HepG2 (cell line): ENCODE data around the gene POLR1H. TPM values are rescaled to one million over a fixed set of nuclear protein-coding genes. Genes with fewer than 3 reads are reported as not detected.

Source experiments
- ARHGAP35 ChIP-seq: sonication (generic); formaldehyde crosslinking; IDR thresholded peaks from 2 replicates; pipeline ENCODE4 v1.9.0; 2022; ENCODE audit warnings: mild to moderate bottlenecking, inconsistent platforms, moderate library complexity, missing genetic modification reagents, borderline replicate concordance
- E2F1 ChIP-seq: sonication (generic); formaldehyde crosslinking; IDR thresholded peaks from 2 replicates; pipeline ENCODE4 v1.5.0; 2020; ENCODE audit warnings: missing genetic modification reagents
- HOXA3 ChIP-seq: sonication (generic); formaldehyde crosslinking; IDR thresholded peaks from 2 replicates; pipeline ENCODE4 v1.5.0; 2020; ENCODE audit warnings: missing genetic modification reagents
- SIN3B ChIP-seq: fragments of 150-350 bp; IDR thresholded peaks from 2 replicates; pipeline ENCODE4 v1.6.1; 2014; ENCODE audit warnings: low read length
- SRSF9 ChIP-seq: fragments of 200-400 bp; formaldehyde crosslinking; IDR thresholded peaks from 2 replicates; pipeline ENCODE4 v1.6.1; 2018; ENCODE audit warnings: borderline replicate concordance, mild to moderate bottlenecking, low read depth, low read length; ENCODE audit not compliant: insufficient read depth, poor library complexity, severe bottlenecking
- TSC22D2 ChIP-seq: sonication (generic); formaldehyde crosslinking; IDR thresholded peaks from 2 replicates; pipeline ENCODE4 v1.5.1; 2020; ENCODE audit warnings: missing genetic modification reagents, mild to moderate bottlenecking, borderline replicate concordance
- ZGPAT ChIP-seq: IDR thresholded peaks from 2 replicates; pipeline ENCODE4 v1.6.1; 2016; ENCODE audit warnings: mild to moderate bottlenecking
- ZNF142 ChIP-seq: sonication (generic); formaldehyde crosslinking; IDR thresholded peaks from 2 replicates; pipeline ENCODE4 v1.4.0; 2020; ENCODE audit warnings: missing genetic modification reagents
- ZNF367 ChIP-seq: sonication (generic); formaldehyde crosslinking; IDR thresholded peaks from 2 replicates; pipeline ENCODE4 v1.4.0; 2020; ENCODE audit warnings: missing genetic modification reagents, borderline replicate concordance
- ZNF441 ChIP-seq: sonication (generic); formaldehyde crosslinking; IDR thresholded peaks from 2 replicates; pipeline ENCODE4 v1.7.0; 2021; ENCODE audit warnings: missing genetic modification reagents, borderline replicate concordance
- ZNF784 ChIP-seq: sonication (generic); formaldehyde crosslinking; IDR thresholded peaks from 2 replicates; pipeline ENCODE4 v1.5.1; 2020; ENCODE audit warnings: missing genetic modification reagents, mild to moderate bottlenecking, borderline replicate concordance
- ZZZ3 ChIP-seq: sonication (generic); formaldehyde crosslinking; IDR thresholded peaks from 2 replicates; pipeline ENCODE4 v1.4.0; 2020; ENCODE audit warnings: missing genetic modification reagents, mild to moderate bottlenecking, borderline replicate concordance
- polyA plus RNA-seq, 8 experiments: library from polyadenylated mRNA; depleted of rRNA in 3 of 8; stranded (reverse) in 7 of 8; unstranded in 1 of 8; fragments of >200 nt; fragmentation: Illumina TruSeq in 4 of 8; extraction: Trizol in 4 of 8; gene quantifications; 2 replicates each; pipeline versions ENCODE4 v1.2.1 to v1.2.3, GENCODE V29; 2011 to 2016; ENCODE audit warnings: low read depth in 4 of 8, missing spikeins in 1 of 8, mixed read lengths in 1 of 8; ENCODE audit not compliant: insufficient read depth in 1 of 8
- total RNA-seq, 5 experiments: library from RNA; depleted of rRNA; stranded (reverse); fragments of >200 nt; fragmentation: Illumina TruSeq; extraction: Trizol; gene quantifications; 2 replicates each; pipeline ENCODE4 v1.2.3, GENCODE V29; 2016; ENCODE audit warnings: low read depth in 1 of 5
- TF ChIP-seq, protein P1 (sequence below): sonication (generic); formaldehyde crosslinking; IDR thresholded peaks from 2 replicates; pipeline ENCODE4 v1.4.0; 2020; ENCODE audit warnings: missing genetic modification reagents, mild to moderate bottlenecking, borderline replicate concordance
- TF ChIP-seq, protein P2 (sequence below): IDR thresholded peaks from 2 replicates; pipeline ENCODE4 v1.6.1; 2016

The POLR1H gene
- total and polyA plus RNA-seq, 2 of the 13 experiments (the other 11 are each of a cell fraction or from before 2014, with no cell fraction given) = 61.4 to 79.8 TPM

GRCh38 chr6:30066577-30067459, 5.8 kb downstream of the POLR1H start, which contains the start of gene PPP1R11 (continued):
- TF ChIP-seq ARHGAP35 = peak; percentile 76; the same call in 1 of the 2 replicates
- peak; percentile 92; the same call in 1 of the 2 replicates for TF ChIP-seq ZNF784
- no peak; the same call in 1 of the 2 replicates for TF ChIP-seq ZZZ3 (CRISPR knock-in tag)
- TF ChIP-seq TSC22D2 (CRISPR knock-in tag) = peak; percentile 56; the same call in 1 of the 2 replicates
- peak; percentile 30; the same call in 1 of the 2 replicates for TF ChIP-seq E2F1 (CRISPR knock-in tag)
- peak; percentile 80 for TF ChIP-seq ZNF441 (CRISPR knock-in tag)
- TF ChIP-seq, protein P1, sequence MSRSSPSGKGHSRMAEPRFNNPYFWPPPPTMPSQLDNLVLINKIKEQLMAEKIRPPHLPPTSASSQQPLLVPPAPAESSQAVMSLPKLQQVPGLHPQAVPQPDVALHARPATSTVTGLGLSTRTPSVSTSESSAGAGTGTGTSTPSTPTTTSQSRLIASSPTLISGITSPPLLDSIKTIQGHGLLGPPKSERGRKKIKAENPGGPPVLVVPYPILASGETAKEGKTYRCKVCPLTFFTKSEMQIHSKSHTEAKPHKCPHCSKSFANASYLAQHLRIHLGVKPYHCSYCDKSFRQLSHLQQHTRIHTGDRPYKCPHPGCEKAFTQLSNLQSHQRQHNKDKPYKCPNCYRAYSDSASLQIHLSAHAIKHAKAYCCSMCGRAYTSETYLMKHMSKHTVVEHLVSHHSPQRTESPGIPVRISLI (CRISPR knock-in tag) = peak; percentile 64; the same call in 1 of the 2 replicates
- TF ChIP-seq, protein P2, sequence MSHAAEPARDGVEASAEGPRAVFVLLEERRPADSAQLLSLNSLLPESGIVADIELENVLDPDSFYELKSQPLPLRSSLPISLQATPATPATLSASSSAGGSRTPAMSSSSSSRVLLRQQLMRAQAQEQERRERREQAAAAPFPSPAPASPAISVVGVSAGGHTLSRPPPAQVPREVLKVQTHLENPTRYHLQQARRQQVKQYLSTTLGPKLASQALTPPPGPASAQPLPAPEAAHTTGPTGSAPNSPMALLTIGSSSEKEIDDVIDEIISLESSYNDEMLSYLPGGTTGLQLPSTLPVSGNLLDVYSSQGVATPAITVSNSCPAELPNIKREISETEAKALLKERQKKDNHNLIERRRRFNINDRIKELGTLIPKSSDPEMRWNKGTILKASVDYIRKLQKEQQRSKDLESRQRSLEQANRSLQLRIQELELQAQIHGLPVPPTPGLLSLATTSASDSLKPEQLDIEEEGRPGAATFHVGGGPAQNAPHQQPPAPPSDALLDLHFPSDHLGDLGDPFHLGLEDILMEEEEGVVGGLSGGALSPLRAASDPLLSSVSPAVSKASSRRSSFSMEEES (CRISPR knock-in tag) = peak; percentile 62
- TF ChIP-seq SRSF9 = no peak
- peak; percentile 97 for TF ChIP-seq ZGPAT (CRISPR knock-in tag)
- peak; percentile 87 for TF ChIP-seq HOXA3 (CRISPR knock-in tag)
- TF ChIP-seq SIN3B = peak; percentile 50; the same call in 1 of the 2 replicates
- 0 out of 2 replicates have a peak, but pooled peaks have one; percentile 13 for TF ChIP-seq ZNF367 (CRISPR knock-in tag)
- peak; percentile 88 for TF ChIP-seq ZNF142 (CRISPR knock-in tag)
